Stimulated activated CD8-positive, alpha-beta memory T cell treated with anti-CD3 and anti-CD28 coated beads, Interleukin-12 subunit alpha, Interleukin-12 subunit beta, amount 100 ng/mL, for 1 hour (primary cell): Measurements from ENCODE around the gene TTC7B.

Source experiments
- DNase-seq: peaks from one replicate; pipeline ENCODE4 v3.0.0-alpha.2; 2020; ENCODE audit warnings: low read depth

TTC7B gene

DNA sequence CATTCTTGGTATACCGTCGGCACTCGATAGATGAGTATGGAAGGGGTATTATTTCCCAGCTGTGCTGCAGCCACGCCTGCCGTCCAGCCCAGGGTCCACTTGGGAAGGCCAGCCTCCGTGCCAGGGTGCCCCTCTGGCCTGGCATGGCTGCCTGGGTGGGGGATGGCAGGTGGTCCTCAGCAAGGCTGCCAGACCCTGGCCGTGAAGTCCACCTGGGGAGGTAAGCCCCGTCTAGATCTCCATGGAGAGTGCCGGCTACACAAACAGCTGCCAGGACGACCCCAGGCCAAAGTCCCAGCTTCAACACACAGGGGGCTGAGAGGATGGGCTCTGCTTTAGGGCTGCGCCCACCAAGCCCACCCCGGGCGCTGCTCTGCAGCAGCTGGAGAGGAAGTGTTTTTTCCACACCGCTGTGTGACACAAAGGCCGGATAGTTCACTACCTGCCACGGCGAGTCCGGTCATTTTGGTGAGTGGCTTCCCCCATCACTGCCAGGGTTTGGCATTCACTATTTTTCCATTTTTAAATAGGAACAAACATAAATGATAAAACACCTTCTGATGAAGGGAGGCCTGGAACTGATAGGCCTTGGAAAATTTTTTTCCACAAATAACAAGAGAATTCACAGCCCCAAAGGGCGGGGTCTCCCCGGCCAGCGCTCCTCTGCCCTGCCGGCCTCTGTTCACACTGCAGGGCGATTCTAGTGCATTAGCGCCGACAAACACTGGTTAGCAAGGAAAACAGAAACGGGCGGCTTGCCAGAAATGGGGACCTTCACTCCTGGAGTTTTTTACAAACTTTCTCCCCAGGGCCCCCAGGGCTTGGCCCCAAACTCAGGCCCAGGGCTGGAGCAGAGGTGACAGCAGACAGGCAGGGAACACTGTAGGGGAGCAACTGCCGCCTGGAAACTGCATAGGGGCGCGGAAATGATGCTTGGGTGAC is 257.9 kb downstream of the TTC7B start:
- no peak for DNase-seq

DNA sequence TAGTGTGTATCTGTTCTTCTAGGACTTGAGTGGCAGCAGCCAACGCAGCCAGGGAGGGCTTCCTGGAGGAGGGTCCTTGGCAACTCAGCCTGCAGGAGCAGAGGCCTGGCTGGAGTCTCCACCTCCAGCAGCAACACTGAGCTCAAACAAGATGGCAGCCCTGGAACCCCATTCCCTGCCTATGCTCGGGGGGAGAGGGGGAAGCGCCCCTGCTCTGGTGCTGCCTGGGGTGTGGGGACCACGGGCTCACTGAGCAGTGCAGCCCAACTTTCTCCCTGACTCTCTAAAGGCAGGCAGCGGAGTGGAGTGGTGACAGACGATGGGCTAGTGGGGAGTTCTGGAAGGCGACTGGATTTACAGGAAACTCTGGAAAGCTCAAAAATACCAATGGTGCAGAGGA is 258.7 kb downstream of the TTC7B start:
- no peak for DNase-seq

- no peak for DNase-seq
Measured at GRCh38 chr14:90556666-90557450, 259.4 kb downstream of the TTC7B start.

GRCh38 chr14:90556012-90556477 is 260.2 kb downstream of the TTC7B start:
- no peak for DNase-seq

DNA sequence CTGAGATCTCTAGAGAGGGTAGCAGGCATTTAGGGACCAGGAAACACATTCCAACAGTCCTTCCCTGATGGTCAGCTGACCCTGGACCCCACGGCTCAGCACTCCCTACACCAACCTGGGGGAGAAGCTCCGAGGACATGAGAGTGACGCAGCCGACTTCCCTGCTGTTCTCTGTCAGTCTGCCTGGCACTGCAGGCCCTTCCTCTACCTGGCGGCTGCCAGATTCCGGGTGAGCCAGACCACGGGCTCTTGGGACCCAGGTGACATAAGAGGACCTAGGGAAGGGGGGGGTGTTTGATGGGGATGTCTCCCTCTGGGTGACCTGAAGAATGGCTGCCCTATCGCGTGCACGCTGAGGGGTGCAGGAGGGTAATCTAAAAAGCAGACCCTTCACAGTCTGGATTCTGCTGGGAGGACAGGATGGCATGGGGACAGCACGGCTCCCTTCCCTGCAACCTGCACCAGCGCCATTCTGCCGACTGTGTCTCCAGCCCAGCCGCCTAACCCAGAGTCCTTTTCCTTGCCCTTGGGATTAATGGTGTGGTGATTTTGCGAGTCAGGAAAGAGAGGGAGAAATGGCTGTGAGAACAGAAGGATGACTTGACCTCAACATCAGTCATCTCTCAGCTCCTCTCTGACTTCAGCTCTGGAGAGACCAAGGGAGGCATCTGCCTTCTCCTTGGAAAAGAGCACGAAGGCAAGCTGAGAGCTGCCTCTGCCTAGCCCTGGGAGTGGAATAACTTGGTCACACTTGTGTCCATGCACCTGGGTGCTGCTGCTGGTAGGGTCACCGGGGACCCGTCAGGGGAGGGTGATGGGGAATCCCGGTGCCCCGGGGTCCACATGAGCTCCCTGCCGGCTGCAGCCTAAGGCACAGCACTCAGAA is 260.9 kb downstream of the TTC7B start:
- DNase-seq: no peak

GRCh38 chr14:90554341-90554740 is 261.9 kb downstream of the TTC7B start:
- DNase-seq: no peak

DNA sequence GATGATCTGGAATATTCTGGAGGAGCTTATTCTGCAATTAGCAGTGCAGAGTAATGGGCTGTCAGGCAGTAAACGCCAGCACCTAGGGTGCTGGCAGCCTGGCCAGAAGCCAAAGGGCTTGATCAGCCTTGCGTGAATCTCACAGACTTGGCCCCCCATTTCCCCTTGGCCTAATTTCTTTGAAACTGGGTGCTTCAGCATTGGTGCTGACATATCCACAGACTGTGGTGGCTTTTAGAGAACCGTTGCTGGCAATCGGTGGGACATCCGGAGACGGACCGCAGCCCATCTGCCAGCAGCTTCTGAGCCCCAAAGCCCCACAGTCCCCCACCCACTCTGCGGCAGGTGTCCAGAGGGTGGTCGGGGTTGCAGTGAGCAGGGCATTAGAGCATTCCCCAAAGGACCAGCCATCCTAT is 262.3 kb downstream of the TTC7B start:
- DNase-seq: no peak

DNA sequence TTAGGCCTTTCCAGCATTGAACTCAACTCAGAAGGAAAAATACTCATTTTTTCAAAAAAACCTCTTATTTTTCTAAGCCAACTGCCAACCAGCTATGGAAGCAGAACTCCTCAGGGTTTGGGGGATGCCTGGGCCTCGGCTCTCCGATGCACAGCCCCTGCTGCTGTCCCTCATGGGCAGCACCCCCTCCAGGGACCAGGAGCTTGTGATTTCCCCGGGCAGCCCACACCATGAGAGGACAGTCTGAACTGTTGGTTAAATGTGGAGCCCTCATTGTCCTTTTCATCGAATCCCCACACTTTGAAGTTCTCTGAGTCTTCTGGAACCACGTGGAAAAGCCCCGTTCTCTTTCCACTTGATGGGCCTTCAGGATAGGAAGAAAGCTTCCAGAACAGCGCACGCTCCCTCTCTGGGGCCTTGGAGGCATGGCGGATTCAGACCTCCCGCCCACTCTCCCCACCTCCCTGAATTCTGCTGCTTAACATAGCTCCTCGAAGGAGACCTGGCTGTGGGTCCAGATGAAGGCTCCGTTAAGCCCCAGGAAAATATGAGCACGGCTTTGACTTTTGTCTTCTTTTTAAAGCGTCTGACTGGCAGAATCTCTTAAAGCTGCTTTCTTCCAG is 262.8 kb downstream of the TTC7B start:
- no peak for DNase-seq

GRCh38 chr14:90552465-90553297 is 263.5 kb downstream of the TTC7B start:
- DNase-seq: no peak

DNA sequence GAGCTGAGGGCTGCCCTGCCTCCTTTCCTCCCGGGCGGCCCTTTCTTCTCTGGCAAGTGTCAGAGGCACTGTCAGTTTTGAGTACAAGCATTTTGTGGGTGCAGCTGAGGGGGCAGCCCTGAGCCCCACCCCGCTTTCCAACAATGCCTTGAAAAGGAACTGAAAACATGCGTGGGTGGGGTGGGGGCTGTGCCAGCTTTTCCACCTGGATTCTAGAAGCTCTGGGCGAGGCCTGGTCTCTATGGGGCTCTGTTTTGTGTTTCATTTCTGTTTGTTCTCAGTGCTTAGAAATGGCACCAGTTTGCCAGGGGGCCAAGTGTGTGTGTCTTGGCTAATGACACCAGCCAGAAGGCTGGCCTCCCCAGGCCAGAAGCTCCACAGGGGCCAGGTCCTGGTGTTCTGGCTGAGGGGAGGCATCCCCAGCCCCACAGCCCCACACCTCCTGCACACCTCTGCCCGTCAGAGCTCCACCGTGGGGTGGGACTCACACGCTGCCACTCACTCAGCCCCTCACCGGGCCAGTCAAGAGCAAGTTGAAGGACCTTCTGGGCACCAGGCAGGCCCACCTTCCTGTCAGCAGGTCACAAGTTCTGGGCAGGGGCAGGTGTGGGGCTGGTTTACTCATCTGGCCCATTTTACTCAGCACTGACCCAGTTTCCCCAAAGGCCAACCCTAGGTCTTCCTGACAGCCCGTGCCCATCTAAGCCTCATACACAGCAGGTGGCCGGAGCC is 264.3 kb downstream of the TTC7B start:
- DNase-seq: no peak

GRCh38 chr14:90551070-90551704 is 265.0 kb downstream of the TTC7B start:
- DNase-seq: no peak

- DNase-seq: no peak
Measured at GRCh38 chr14:90549794-90550641, 266.2 kb downstream of the TTC7B start.

- DNase-seq: no peak
Measured at GRCh38 chr14:90548455-90548854, 267.8 kb downstream of the TTC7B start.

DNA sequence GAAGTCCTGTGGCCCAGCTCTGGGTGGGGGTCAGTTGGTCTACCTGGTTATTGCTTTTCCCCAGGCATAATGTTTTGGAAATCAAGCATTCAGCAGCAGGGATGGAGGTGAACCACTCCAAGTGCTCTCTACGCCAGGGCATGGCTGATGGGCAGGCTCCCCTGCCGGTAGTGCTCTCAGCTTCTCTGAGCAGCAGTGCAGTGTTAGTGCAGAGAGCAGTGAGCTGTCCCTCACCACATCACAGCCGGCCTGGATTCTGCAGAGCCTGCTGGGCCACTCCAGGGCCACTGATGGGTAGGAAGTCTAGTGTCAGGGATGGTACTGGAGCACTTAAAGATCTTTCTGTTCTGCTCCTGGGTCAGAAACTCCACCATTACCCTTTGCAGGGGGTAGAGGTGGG is 268.3 kb downstream of the TTC7B start:
- no peak for DNase-seq

GRCh38 chr14:90547250-90547649 is 269.0 kb downstream of the TTC7B start:
- DNase-seq: no peak

DNA sequence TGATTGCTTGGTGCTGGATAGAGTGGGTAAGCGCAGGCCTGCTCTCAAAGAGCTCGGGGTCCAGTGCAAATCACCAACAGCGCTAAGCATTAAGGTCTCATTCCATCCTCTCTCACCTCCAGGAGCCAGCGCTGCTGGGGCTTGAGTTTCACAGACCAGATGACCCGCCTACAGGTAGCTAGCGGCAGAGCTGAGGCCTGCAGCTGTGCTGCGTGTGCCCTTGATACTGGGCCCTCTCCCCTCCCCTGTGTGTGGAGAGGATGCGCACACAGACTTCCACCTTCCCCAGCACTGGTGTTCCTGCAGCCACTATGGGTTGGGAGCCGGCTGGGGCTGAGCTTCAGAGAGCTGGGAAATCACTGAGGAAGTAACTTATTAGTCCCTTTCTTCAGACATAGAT is 269.5 kb downstream of the TTC7B start:
- DNase-seq: no peak

DNA sequence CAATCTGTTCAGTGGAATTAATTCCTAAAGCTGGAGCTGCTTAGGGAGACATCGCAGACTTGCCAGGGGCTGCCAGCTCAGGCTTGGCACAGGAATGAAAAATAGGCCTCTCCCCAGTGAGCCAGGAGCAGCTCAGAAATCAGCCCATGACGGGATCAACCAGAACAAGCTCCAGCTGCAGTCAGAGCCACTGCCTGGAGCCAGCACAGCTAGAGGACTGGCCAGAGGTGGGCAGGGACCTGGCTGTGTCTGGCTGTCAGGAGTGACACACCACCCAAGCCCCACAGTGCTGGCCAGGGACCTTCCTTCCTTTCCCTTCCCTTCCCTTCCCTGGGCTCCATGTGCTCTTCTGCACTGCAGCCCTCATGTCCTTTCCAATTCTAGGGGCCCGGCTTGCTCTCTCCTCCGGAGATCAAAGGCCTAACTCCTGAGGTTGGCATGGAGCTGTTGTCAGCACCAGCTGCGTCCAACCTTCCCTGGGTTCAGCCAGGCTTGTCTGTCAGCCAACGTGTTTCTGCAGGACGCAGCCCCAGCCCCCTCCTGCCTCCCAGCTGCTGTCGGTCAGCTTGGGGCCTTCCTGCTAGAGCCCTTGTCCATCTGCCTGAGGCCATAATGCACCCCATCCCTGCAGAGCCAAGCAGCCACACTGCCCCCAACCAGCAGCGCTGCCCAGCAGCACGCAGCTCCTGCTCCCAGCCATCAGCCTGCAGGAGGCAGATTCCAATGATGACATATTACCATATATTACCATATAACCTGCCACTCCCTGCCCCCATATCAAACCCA is 270.1 kb downstream of the TTC7B start:
- DNase-seq: no peak

- DNase-seq: no peak
Measured at GRCh38 chr14:90545382-90545781, 270.8 kb downstream of the TTC7B start.
